Bone marrow (tissue), 2 donors: Measurements from ENCODE around the gene ANO1.
"Not testable (repeated sequence)": the region's sequence is repeated elsewhere in the genome, so short reads cannot be mapped to it uniquely, and the experiment has no call there.

Experiments
- DNase-seq, 2 donors: peaks; one replicate each; lab custom pipeline; 2025; lab: John Stamatoyannopoulos, UW

Gene ANO1

DNA sequence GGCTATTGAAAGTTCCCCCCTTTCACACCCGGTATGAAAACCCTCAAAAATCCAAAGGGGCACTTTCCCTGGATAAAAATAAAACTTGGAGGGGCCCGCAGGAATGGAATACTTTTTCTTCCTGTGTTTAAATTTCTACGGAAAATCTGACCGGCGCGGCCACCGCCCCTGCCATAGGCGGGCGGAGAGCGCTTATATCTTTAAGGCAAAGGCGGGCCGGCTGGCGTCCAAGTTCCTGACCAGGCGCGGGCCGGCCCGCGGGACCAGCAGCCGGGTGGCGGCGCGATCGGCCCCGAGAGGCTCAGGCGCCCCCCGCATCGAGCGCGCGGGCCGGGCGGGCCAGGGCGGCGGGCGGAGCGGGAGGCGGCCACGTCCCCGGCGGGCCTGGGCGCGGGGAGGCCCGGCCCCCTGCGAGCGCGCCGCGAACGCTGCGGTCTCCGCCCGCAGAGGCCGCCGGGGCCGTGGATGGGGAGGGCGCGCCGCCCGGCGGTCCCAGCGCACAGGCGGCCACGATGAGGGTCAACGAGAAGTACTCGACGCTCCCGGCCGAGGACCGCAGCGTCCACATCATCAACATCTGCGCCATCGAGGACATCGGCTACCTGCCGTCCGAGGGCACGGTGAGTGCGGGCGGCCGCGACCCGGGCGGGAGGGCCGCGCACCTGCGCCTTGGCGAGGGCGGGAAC is at the start of gene ANO1:
Gene ANO1, plus strand, starts transcription at position 223 of the 686 bp plus-strand sequence. Its CDS starts 290 bp downstream, at position 513.
- no peak for DNase-seq

DNA sequence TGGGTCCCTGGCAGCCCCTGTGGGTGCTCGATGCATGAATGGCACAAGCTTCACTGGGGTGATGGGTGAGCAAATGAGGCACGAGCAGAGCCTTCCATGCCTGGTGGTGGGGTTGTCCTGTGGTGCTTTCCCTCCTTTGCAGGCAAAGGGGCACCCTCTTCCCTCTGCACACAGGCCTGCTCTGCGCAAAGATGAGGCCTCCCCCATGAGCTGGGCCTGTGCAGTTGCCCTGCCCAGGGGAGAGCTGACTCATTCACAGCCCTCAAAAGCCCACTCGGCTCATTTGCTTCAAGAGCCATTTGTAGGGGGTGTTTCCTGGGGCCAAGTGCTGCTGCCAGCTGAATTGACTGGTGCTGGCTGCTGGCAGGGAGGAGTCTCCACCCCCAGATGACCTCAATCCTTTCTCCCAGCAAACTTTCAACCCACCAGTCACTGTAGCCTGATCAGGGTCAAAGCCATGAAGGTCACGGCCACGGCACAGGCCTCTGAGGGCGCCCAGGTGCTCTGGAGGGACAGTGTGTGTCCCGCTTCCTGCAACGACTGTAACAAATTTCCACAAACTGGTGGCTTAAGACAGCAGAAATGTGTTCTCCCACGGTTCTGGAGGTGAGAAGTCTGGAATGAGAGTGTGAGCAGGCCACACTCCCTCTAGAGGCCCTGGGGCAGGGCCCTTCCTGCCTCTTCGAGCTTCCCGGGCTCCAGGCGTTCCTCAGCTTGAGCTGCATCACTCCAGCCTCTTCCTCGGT is 48.8 kb upstream of the ANO1 start:
- no peak for DNase-seq

DNA sequence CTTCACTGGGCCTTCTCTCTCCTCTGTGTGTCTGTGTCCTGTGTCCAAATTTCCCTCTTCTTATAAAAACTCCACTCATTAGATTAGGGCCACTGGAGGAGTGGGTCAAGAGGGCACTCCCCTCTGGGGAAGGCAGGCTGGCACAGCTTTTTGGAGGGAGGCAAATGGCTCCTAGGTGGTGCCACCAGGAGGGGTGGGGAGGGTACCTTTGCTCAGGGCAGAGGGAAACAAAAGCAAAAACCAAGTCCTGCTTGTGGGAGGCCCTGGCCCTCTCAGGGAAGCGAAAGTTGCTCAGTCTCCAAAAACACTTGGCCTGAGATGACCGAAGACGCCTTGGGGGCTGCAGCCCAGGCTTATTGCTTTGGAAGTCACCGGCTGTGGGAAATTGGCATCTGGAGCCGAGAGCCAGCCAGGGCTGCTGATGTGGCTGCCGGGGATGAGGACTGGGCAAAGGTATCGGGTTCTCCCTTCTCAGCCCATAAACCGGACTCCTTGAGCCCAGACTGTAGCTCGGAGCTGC is 48.2 kb upstream of the ANO1 start:
- no peak for DNase-seq

DNA sequence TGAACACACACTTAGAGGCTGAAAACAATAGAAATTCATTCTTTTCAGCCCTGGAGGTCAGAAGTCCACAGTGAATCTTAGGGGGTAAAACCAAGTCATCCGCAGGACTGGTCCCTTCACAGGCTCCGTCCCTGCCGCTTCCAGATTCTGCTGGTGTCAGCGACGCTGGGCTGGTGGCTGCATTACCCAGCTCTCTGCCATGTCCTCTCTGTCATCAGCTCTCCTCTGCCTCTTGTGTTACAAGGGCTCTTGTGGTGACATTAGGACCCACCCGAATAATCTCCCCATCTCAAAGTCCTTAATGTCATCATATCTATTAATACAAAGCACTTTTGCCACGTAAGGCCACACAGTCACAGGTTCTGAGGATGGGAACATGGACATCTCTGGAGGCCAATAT is 47.7 kb upstream of the ANO1 start:
- no peak for DNase-seq

DNA sequence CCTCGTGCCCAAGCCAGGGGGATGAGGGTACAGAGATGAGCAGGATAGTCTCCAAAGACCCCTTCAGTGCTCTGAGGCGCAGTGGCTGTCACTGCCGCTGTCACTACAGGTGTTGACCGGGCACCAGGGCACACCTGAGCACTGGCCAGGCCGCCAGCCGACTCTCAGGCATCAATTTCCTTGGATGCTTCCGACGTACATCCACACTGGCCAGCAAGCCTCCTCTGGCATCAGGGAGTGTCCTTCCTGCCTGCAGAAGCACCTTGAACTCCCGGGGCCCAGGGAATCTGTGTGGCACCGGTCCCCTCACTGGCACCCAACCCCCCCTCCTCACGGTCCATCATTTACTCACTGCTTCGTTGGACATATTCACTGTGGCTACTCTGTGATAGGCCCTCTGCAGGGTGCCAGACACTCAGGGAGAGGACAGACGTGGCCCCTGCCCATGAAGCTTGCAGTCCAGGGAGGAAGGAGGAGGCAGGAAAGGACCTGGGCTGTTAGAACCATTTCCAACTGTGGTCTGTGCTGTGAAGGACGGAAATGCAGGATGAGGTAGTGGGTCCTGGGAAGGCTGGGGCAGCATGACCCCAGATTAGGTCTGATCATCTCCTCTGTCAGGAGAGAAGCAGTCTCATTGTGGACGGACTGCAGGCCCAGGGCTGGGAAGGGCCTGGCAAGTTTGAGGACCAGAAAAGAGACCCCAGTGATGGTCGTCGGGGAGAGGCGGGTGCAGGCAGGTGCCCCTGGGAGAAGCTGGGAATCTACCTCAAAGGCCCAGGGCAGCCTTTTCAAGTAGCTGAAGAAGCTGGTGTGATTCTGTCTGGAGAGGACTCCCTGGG is 46.3 kb upstream of the ANO1 start:
- DNase-seq, result no peak

DNA sequence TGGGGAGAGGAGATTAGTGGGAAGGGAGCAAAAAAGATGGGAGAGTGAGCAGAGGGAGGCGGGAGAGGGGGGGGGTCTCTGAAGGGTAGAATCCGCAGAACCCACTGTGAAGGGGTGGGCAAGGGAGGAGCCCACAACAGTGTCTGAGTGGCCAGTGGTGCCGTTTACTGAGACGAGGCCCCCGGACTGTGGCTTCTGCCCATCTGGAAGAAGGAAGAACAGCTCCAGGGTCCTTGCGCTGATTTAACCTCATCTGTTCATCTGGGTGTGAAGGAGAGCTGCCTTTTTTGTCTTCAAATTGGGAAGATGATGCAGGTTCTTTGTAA is 45.7 kb upstream of the ANO1 start:
- DNase-seq, result no peak

DNA sequence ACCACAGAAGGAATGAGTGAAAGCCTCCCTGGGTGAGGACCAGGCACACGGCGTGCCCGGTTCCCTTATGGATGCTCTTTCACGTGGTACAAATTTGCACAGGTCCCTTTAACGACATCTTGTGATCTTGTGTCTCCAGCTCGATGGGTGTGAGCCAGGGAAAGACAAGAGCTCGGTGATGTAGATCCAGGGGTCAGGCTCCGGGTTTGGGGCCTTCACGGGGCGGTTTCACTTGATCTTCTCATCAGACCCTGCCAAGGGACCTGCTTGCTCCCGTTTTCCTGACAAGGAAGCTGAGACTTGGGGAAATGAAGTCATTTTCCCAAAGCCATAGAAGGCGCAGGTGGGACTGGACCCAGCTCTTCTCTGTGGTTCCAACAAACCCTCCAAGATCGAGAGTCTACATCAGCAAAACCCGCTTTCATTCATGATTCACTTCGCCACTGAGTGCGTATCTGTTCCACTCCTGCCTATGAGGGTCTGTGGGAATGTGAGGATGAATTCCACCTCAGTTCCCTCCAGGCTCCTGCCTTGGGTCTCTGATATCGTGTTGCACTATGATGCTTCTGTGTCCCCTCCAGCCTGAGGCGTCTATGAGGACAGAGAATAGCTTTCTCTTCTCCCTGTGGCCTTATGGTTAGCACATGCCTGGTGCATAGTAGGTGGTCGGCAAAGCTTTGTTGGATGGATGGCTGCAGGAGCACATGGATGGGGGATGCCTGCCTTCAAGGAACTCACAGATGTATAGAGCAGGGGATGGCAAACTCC is 45.0 kb upstream of the ANO1 start:
- DNase-seq, result no peak

DNA sequence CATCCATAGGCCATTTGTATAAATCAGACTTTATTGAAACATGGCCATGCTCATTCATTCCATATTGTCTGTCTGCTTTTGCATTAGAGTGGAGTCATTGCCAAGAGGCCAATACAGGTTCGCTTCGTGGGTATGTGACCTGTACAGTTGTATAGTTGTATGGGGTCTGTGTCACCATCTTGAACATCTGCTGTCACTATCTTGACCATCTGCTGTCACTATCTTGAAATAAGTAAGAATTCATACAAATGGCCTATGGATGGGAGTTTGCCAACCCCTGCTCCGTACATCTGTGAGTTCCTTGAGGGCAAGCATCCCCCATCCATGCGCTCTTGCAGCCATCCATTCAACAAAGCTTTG is 44.4 kb upstream of the ANO1 start:
- DNase-seq, result no peak

DNA sequence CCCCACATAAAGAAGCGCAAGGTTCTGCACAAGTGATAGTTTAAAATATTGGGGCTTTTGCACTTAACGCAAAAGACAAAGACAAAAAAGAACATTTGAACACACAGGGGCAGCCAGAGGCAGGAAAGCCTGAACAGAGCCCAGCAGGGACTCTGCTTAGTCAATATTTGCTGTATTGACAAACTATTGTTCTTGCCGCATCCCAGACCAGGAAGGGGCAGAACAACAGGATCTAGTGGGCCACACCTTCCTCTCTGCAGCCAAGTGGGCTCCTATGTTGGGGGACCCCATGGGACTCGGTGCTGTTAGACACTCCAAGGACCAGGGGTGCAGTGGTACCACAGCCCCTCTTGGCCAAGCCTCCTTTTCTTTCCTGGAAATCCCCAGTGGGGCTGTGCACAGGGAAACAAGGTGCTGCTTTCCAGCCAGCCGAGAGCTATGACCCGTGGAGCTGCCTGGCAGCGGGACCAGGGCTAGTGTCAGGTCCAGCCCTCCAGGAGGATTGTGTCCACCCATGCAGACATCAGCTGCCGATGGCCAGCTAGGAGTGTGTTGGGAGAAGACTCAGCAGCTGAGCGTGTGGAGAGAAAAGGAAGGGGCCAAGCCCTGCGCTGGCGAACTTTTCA is 43.3 kb upstream of the ANO1 start:
- DNase-seq, result no peak

DNA sequence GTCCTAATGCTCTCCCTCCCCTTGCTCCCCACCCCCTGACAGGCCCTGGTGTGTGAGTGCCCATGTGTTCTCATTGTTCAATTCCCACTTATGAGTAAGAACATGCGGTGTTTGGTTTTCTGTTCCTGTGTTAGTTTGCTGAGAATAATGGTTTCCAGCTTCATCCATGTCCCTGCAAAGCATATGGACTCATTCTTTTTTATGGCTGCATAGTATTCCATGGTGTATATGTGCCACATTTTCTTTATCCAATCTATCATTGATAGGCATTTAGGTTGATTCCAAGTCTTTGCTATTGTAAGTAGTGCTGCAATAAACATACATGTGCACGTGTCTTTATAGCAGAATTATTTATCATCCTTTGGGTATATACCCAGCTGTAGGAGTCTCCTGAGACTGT is 42.5 kb upstream of the ANO1 start:
- DNase-seq, result not testable (repeated sequence)

DNA sequence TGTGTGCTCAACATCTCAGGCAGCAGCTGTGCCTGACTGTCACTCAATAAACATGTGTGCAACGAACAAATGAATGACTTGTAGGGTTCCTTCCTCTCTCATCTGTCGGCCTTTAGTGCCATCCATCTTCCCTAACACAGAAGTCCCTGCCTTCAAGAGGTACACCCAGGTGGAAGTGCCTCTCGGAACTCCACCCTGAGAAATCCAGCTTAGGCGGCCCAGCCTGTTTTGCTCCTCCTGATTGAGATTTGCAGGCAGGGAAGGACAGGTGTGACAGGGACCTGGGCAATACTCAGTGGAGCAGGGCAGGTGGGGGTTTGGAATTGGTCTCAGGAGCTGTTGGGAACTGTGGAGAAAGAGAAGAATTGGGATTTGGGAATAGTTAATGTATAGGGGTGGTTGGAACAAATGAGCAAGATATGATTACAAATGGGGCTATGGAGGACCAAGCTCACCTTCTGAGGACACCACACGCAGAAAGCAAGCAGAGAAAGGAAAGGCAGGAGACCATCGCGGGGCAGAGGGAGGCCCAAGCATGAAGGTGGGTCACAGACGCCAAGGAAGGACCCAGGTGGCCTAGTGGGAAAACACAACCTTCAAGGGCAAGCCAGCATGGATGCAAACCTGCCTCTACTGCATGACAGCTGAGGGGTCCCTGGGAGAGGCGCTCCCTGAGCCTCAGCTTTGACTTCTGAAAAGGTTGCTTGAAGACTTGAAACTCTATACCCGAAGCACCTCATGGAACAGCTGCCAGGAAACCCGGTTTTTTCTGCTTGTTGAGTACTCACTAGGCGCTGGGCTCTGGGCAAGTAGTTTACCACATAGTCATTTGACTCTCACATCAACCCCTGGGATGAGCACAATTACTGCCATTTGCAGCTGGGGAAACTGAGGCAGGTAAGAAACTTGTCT is 40.9 kb upstream of the ANO1 start:
- DNase-seq, result no peak

DNA sequence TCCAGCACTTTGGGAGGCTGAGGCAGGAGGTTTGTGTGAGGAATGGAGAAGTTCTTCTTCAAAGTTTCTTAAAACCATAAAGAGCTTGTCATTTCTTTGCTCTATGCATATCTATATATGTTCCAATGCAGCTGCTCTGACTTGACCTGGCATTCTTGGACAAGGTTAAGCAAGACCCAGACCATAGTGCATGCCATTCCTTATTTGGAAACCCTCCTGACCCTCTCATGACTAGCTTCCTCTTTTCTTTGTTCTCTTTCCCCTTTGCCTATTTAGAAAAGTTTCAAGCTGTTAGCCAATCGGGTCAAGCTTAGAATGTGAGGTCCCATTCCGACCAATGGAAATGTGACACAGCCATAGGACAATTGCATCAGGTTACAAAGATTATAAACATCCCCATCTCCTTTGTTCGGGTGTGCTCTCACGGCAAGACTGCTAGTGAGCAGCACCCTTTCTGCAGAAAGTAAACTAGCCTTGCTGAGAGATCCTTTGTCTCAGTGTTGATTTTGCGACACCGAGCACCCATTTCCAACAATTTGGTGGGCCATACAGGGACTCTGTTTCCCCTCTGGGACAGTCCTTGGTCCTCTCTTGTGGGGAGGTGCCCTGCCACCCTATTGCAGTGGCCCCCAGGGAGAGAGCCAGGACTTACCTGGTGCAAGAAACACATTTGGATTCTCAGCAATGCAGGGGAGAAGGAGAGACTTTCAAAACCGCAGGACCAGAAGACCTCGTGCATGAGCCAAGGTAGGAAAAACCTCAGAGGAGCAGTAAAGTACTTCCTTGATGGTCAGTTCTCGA is 39.9 kb upstream of the ANO1 start:
- DNase-seq, result no peak

DNA sequence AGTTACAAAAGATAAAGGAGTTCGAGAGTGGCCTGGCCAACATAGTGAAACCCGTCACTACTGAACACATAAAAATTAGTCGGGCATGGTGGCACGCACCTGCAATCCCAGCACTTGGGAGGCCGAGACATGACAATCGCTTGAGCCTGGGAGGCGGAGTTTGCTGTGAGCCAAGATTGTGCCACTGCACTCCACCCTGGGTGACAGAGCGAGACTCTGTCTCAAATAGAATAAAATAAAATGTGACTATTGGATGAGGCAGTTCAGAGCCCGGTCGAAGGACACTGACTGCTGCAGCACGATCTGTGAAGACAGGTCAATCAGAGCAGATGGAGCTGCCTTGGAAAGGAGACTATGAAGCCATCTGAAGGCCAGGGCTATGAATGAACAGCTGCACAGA is 37.7 kb upstream of the ANO1 start:
- no peak for DNase-seq

DNA sequence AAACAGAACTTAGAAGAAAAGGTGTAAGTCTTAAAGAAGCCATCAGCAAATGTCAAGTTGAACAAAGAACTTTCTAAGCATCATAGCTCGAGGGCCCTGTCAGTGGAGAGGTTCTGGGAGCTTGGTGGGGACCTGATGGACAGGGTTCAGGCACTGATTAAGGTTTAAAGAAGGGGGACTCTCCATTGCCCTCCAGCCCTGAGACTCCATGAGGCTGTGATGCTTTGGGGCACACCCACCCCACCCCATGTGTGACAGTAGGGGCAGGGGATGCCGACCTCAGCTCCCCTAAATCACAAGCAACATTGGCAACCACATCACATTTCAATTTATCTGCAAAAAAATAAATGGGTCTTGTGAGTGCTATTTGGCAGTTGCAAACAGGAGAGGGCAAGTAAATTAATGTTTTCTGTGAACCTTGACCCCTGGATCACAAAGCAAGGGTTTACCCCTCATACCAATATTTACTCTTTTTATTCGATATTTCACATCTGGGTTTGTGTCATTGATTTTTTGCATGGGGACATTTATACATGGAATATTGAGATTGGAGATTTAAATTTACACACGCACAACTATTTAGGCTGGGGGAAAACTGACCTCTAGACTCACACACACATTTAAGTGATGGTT is 37.1 kb upstream of the ANO1 start:
- no peak for DNase-seq

DNA sequence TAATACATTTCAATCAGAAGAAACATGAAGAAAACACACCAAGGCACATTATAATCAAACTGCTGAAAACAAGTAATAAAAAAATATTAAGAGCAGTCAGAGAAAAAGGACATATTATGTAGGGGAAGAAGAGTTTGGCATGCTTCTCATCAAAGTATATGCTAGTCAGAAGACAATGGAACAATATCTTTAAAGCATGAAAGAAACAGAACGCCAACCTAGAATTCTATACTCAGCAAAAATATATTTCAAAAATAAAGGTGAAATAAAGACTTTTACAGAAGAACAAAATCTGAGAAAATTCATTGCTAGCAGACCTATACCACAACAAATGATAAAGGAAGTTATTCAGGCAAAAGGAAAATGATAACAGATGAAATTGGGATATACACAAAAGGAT is 34.6 kb upstream of the ANO1 start:
- no peak for DNase-seq

DNA sequence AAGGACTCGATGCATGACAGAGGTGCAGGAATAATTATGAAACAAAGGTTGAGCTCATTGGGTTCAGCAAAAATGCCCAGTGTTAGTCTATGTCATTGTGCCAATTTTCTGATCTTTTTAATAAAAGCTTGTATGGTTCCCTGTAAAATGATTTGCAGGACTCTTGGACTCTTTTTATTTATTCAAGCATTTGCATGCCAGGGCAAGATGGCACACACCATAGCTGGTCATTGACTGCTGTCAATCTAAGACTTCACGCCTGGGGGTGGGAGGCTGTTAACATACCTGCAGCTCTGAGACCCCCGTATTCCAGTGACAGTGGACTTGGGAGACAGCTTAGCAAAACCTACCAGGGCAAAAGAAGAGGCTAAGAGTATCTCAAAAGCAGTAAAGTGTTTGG is 32.0 kb upstream of the ANO1 start:
- DNase-seq, result no peak

DNA sequence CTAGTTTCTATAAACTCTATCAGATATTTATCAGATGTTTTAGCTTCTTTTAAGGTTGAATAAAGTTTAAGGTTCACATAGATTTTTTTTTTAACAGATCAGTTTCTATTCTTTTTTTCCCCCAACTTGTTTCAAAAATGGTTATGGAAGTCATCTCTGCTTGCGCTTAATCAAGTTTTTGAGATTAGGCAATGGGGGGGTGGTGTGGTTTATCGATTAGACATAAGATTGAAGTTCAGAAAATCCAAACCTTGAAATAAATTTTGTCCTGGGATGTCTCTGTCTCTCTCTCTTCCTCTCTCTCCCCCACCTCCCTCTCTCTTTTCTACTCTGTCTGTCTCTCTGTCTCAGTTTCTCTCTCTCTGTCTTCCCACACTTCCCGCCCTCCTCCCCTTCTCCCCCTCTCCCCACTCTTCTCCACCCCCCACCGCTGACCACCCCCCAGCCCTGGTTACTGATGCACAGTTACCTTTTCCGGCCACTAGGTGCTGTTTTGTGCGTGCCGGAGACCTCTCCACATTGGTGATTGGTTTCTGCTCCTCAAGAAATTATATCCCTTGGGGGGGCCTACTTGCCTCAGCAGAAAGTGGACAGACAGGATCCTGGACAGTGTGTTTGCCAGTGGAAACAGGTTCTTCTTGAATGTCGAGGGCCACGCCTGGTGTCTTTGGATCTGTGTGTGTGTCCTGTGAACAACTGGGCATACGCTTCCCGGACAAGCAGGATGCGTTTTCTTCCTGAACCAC is 29.7 kb upstream of the ANO1 start:
- DNase-seq, result no peak

DNA sequence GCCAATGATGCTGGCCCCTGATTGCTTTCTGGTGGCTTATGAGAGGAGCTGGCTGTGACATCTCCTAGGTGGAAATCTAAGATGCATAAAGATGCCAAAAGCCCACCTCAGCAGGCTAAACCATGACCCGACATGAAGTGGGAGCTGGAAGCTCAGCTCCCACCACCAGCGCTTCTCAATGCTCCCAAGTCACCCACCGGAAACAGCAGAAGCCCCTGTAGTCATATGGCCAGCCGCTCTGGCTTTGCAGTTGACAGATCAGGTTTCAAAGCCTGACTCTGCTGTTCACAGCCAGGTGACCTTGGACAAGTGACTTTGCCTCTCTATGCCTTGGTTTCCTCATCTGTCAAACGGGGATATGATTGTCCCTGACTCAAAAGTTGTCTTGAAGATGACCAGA is 29.1 kb upstream of the ANO1 start:
- DNase-seq, result no peak

DNA sequence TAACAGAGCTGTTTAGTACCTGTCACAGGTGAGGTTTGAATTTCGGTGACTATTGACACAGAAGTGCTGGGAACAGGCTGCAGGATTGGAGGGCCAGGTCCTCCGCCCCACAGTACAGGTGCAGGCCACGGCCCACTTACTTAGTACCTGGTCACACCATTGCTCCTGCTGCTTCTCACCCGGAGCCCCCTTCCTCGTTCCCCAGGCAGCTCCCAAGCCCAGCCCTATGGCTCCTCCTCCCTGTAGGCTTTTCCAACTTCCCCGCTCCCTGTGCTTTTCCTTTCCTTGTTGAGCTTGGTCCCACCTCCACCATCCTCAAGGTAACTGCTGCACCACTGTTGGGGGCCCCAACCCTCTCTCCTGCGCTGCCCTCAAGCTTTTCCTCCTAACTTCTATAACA is 27.9 kb upstream of the ANO1 start:
- DNase-seq, result no peak
